WTC11 (cell line): ENCODE data around the gene SHANK1. TPM values are rescaled to one million over a fixed set of nuclear protein-coding genes. Genes with fewer than 3 reads are reported as not detected.

ENCODE experiments used
- ATAC-seq: fragments of 200-7000 bp; cut with Tn5 transposase; 2 replicates; pipeline ENCODE4 v1.10.0; 2021; ENCODE audit warnings: mild to moderate bottlenecking, moderate library complexity
- CTCF ChIA-PET: fragments of 300-600 bp; sonication (Branson Sonifier 250); formaldehyde crosslinking; loops from one replicate; lab custom pipeline; 2021; ENCODE audit warnings: antibody characterized with exemption; lab: Charles Lee
- POLR2A ChIA-PET: fragments of 350-600 bp; sonication (Branson Sonifier 250); formaldehyde crosslinking; loops from one replicate; lab custom pipeline; 2021; ENCODE audit warnings: antibody characterized with exemption; lab: Charles Lee
- DNase-seq: peaks from one replicate; pipeline ENCODE4 v3.0.0; 2021; ENCODE audit warnings: low spot score
- H3K27ac Mint-ChIP-seq: 2 replicates; pipeline ENCODE4 v1.8.0; 2021; ENCODE audit warnings: mixed read lengths
- H3K27me3 Mint-ChIP-seq: 2 replicates; pipeline ENCODE4 v1.8.0; 2021; ENCODE audit warnings: low read depth, mild to moderate bottlenecking, moderate library complexity, mixed read lengths
- H3K36me3 Mint-ChIP-seq: 2 replicates; pipeline ENCODE4 v1.8.0; 2021; ENCODE audit warnings: mixed read lengths
- H3K4me1 Mint-ChIP-seq: 2 replicates; pipeline ENCODE4 v1.8.0; 2022; ENCODE audit warnings: mixed read lengths
- H3K4me3 Mint-ChIP-seq: 2 replicates; pipeline ENCODE4 v1.8.0; 2021; ENCODE audit warnings: mild to moderate bottlenecking, moderate library complexity, mixed read lengths
- H3K9me3 Mint-ChIP-seq: 2 replicates; pipeline ENCODE4 v1.8.0; 2021; ENCODE audit warnings: mixed read lengths
- AFF4 ChIP-seq: sonication (generic); formaldehyde crosslinking; IDR thresholded peaks from 2 replicates; pipeline ENCODE4 v1.8.1; 2023; ENCODE audit warnings: mild to moderate bottlenecking, missing genetic modification reagents, borderline replicate concordance
- AR ChIP-seq: fragments of 250-450 bp; sonication (Bioruptor Pico); IDR thresholded peaks from 2 replicates; pipeline ENCODE4 v1.9.0; 2021; ENCODE audit warnings: mild to moderate bottlenecking
- ATF3 ChIP-seq: sonication (generic); formaldehyde crosslinking; conservative IDR thresholded peaks from 2 replicates; pipeline ENCODE4 v1.8.1; 2022; ENCODE audit warnings: mild to moderate bottlenecking, missing genetic modification reagents
- CBFB ChIP-seq: sonication (generic); formaldehyde crosslinking; IDR thresholded peaks from 2 replicates; pipeline ENCODE4 v1.8.1; 2022; ENCODE audit warnings: mild to moderate bottlenecking, low read depth, missing genetic modification reagents
- CTCF ChIP-seq: fragments of 200-600 bp; IDR thresholded peaks from 2 replicates; pipeline ENCODE4 v1.8.0; 2022; ENCODE audit warnings: antibody characterized with exemption
- EMX1 ChIP-seq: fragments of 250-450 bp; sonication (Bioruptor Pico); IDR thresholded peaks from 2 replicates; pipeline ENCODE4 v1.8.0; 2021; ENCODE audit warnings: mild to moderate bottlenecking
- ETV6 ChIP-seq: sonication (generic); formaldehyde crosslinking; IDR thresholded peaks from 2 replicates; pipeline ENCODE4 v1.8.1; 2022; ENCODE audit warnings: mild to moderate bottlenecking, missing genetic modification reagents
- FOXJ3 ChIP-seq: sonication (generic); formaldehyde crosslinking; IDR thresholded peaks from 2 replicates; pipeline ENCODE4 v1.9.0; 2021; ENCODE audit warnings: missing genetic modification reagents, mild to moderate bottlenecking, borderline replicate concordance
- GRHL2 ChIP-seq: fragments of 250-450 bp; sonication (Bioruptor Pico); IDR thresholded peaks from 2 replicates; pipeline ENCODE4 v1.8.0; 2022; ENCODE audit warnings: mild to moderate bottlenecking, moderate library complexity; ENCODE audit not compliant: insufficient replicate concordance, severe bottlenecking
- HMGA2 ChIP-seq: fragments of 250-450 bp; sonication (Bioruptor Pico); IDR thresholded peaks from 2 replicates; pipeline ENCODE4 v1.4.0; 2021; ENCODE audit warnings: mild to moderate bottlenecking, moderate library complexity
- IRF1 ChIP-seq: sonication (generic); formaldehyde crosslinking; IDR thresholded peaks from 2 replicates; pipeline ENCODE4 v1.8.0; 2023; ENCODE audit warnings: missing genetic modification reagents
- NFYB ChIP-seq: sonication (generic); formaldehyde crosslinking; conservative IDR thresholded peaks from 2 replicates; pipeline ENCODE4 v1.8.0; 2022; ENCODE audit warnings: low read depth, missing genetic modification reagents
- TEAD4 ChIP-seq: sonication (generic); formaldehyde crosslinking; IDR thresholded peaks from 2 replicates; pipeline ENCODE4 v1.8.0; 2022; ENCODE audit warnings: mild to moderate bottlenecking, missing genetic modification reagents
- USF1 ChIP-seq: sonication (generic); formaldehyde crosslinking; IDR thresholded peaks from 2 replicates; pipeline ENCODE4 v1.8.0; 2022; ENCODE audit warnings: mild to moderate bottlenecking, missing genetic modification reagents
- ZBTB43 ChIP-seq: sonication (generic); formaldehyde crosslinking; IDR thresholded peaks from 2 replicates; pipeline ENCODE4 v1.8.1; 2023; ENCODE audit warnings: mild to moderate bottlenecking, missing genetic modification reagents
- ZNF219 ChIP-seq: sonication (generic); formaldehyde crosslinking; IDR thresholded peaks from 2 replicates; pipeline ENCODE4 v1.8.0; 2023; ENCODE audit warnings: missing genetic modification reagents, mild to moderate bottlenecking, borderline replicate concordance
- ZNF263 ChIP-seq: sonication (generic); formaldehyde crosslinking; IDR thresholded peaks from 2 replicates; pipeline ENCODE4 v1.8.1; 2022; ENCODE audit warnings: low read depth, mild to moderate bottlenecking, moderate library complexity, missing genetic modification reagents
- ZNF396 ChIP-seq: fragments of 250-450 bp; sonication (Bioruptor Pico); IDR thresholded peaks from 2 replicates; pipeline ENCODE4 v1.8.0; 2021; ENCODE audit warnings: mild to moderate bottlenecking, moderate library complexity, borderline replicate concordance
- ZSCAN18 ChIP-seq: fragments of 250-450 bp; sonication (Bioruptor Pico); IDR thresholded peaks from 2 replicates; pipeline ENCODE4 v2.1.2; 2022; ENCODE audit warnings: mild to moderate bottlenecking, moderate library complexity
- total RNA-seq: library from RNA; stranded (reverse); gene quantifications from 3 replicates; pipeline ENCODE4 v1.2.3, GENCODE V29; 2021

The SHANK1 gene
- total RNA-seq, 1 experiment from 2014 or later = 8.7 TPM

GRCh38 chr19:50703915-50704796 lies 15.4 kb downstream of the SHANK1 start (continued):
- TF ChIP-seq ZBTB43 (CRISPR knock-in tag) = no peak
- no peak for TF ChIP-seq ZNF263 (CRISPR knock-in tag)
- TF ChIP-seq ATF3 (CRISPR knock-in tag) = no peak
- no peak for TF ChIP-seq CTCF
- TF ChIP-seq ZSCAN18 (CRISPR knock-in tag) = no peak
- no peak for TF ChIP-seq GRHL2
- TF ChIP-seq ZNF396 (CRISPR knock-in tag) = no peak
- no peak for TF ChIP-seq EMX1 (CRISPR knock-in tag)
- no peak for TF ChIP-seq USF1 (CRISPR knock-in tag)
- no peak for TF ChIP-seq AFF4

- no peak for DNase-seq
- ChIA-PET POLR2A (interaction anchor here (0.8 kb wide), 1 partner anchor 102 kb away, joined by 4 read pairs; no protein-coding TSS in a partner anchor), CTCF (interaction anchor here (0.5 to 7.8 kb wide), 50 partner anchors 8 to 500 kb away, joined by 3 to 184 read pairs (median 4); partner anchors contain the start of genes C19orf81, CLEC11A and MYH14)
- H3K9me3 Mint-ChIP-seq = no peaks in the 10 kb centered on the region
- no peak overlapping the region for H3K27ac Mint-ChIP-seq
- peaks cover 6% of the 10 kb centered on the region; the same call in 1 of the 2 replicates for H3K4me1 Mint-ChIP-seq
- H3K4me3 Mint-ChIP-seq = no peak overlapping the region
- H3K36me3 Mint-ChIP-seq = no peaks in the 10 kb centered on the region
- peaks cover 51% of the 10 kb centered on the region for H3K27me3 Mint-ChIP-seq
- peak; percentile 41 for ATAC-seq
- TF ChIP-seq ZNF219 (CRISPR knock-in tag) (no peak), HMGA2 (no peak), NFYB (CRISPR knock-in tag) (no peak), IRF1 (CRISPR knock-in tag) (no peak), TEAD4 (CRISPR knock-in tag) (no peak), FOXJ3 (CRISPR knock-in tag) (no peak), CBFB (no peak), ETV6 (CRISPR knock-in tag) (no peak), AR (CRISPR knock-in tag) (no peak)
Observed at GRCh38 chr19:50702871-50703829, 16.5 kb downstream of the SHANK1 start.
